ENCODE data around the gene MACIR. TPM values are rescaled to one million over a fixed set of nuclear protein-coding genes. Genes with fewer than 3 reads are reported as not detected.

MACIR gene
- total and polyA plus RNA-seq, 4 donors, result 3.2 to 6.2 (median 4.8) TPM

- WGBS, 2 donors, result 57 to 63% methylated on average over 1 of the region's 1 CpG
- ATAC-seq (ENCODE audit: low FRiP score) (no peak), DNase-seq (no peak)
- Histone ChIP-seq H3K36me3 (ENCODE audit: control insufficient read depth in 1 of 2, insufficient read depth in 2 of 2, low read length in 1 of 2) (no peaks in the 10 kb centered on the region), H3K9me3 (ENCODE audit: control insufficient read depth, low read length) (no peaks in the 10 kb centered on the region), H3K4me1 (ENCODE audit: control insufficient read depth in 1 of 2, insufficient read depth in 2 of 2, low read length in 2 of 2) (peaks cover 0 to 2% of the 10 kb centered on the region in 2 donors), H3K27me3 (ENCODE audit: control insufficient read depth in 1 of 2, insufficient read depth in 2 of 2, low read length in 1 of 2) (no peaks in the 10 kb centered on the region), H3K4me3 (ENCODE audit: low read length in 2 of 2) (no peak overlapping the region), H3K27ac (ENCODE audit: low read depth in 1 of 2, low read length in 2 of 2) (no peak overlapping the region)
- intact Hi-C loops (cut with DNase I), result no loop called here
Observed at GRCh38 chr5:103290846-103291245, 32.3 kb downstream of the MACIR start.

GRCh38 chr5:103291606-103292005 lies 33.0 kb downstream of the MACIR start:
- DNase-seq (no peak), ATAC-seq (ENCODE audit: low FRiP score) (no peak)
- WGBS, 2 donors, result 95% methylated on average over 4 of the region's 4 CpGs
- Histone ChIP-seq H3K27me3 (ENCODE audit: control insufficient read depth in 1 of 2, insufficient read depth in 2 of 2, low read length in 1 of 2) (no peaks in the 10 kb centered on the region), H3K4me3 (ENCODE audit: low read length in 2 of 2) (no peak overlapping the region), H3K9me3 (ENCODE audit: control insufficient read depth, low read length) (no peaks in the 10 kb centered on the region), H3K27ac (ENCODE audit: low read depth in 1 of 2, low read length in 2 of 2) (no peak overlapping the region), H3K36me3 (ENCODE audit: control insufficient read depth in 1 of 2, insufficient read depth in 2 of 2, low read length in 1 of 2) (no peaks in the 10 kb centered on the region), H3K4me1 (ENCODE audit: control insufficient read depth in 1 of 2, insufficient read depth in 2 of 2, low read length in 2 of 2) (no peaks in the 10 kb centered on the region)
- intact Hi-C loops (cut with DNase I), result no loop called here

GRCh38 chr5:103293099-103293498 lies 34.5 kb downstream of the MACIR start:
- H3K4me1 ChIP-seq (ENCODE audit: control insufficient read depth in 1 of 2, insufficient read depth in 2 of 2, low read length in 2 of 2), result no peaks in the 10 kb centered on the region
- no peak overlapping the region for H3K4me3 ChIP-seq (ENCODE audit: low read length in 2 of 2)
- intact Hi-C loops (cut with DNase I), result no loop called here
- ATAC-seq (ENCODE audit: low FRiP score) (no peak), DNase-seq (no peak)
- H3K27ac ChIP-seq (ENCODE audit: low read depth in 1 of 2, low read length in 2 of 2), result no peak overlapping the region
- WGBS, 2 donors, result 90 to 93% methylated on average over 1 of the region's 1 CpG
- H3K36me3 ChIP-seq (ENCODE audit: control insufficient read depth in 1 of 2, insufficient read depth in 2 of 2, low read length in 1 of 2), result no peaks in the 10 kb centered on the region
- H3K9me3 ChIP-seq (ENCODE audit: control insufficient read depth, low read length), result no peaks in the 10 kb centered on the region
- H3K27me3 ChIP-seq (ENCODE audit: control insufficient read depth in 1 of 2, insufficient read depth in 2 of 2, low read length in 1 of 2), result no peaks in the 10 kb centered on the region

GRCh38 chr5:103293719-103294118 lies 35.2 kb downstream of the MACIR start:
- 37 to 53% methylated on average over 3 of the region's 3 CpGs for WGBS, 2 donors
- no peak overlapping the region for H3K27ac ChIP-seq (ENCODE audit: low read depth in 1 of 2, low read length in 2 of 2)
- H3K9me3 ChIP-seq (ENCODE audit: control insufficient read depth, low read length), result no peaks in the 10 kb centered on the region
- ATAC-seq (ENCODE audit: low FRiP score) (no peak), DNase-seq (no peak)
- H3K36me3 ChIP-seq (ENCODE audit: control insufficient read depth in 1 of 2, insufficient read depth in 2 of 2, low read length in 1 of 2), result no peaks in the 10 kb centered on the region
- peaks cover 0 to under 1% of the 10 kb centered on the region in 2 donors for H3K4me1 ChIP-seq (ENCODE audit: control insufficient read depth in 1 of 2, insufficient read depth in 2 of 2, low read length in 2 of 2)
- no peak overlapping the region for H3K4me3 ChIP-seq (ENCODE audit: low read length in 2 of 2)
- H3K27me3 ChIP-seq (ENCODE audit: control insufficient read depth in 1 of 2, insufficient read depth in 2 of 2, low read length in 1 of 2), result no peaks in the 10 kb centered on the region
- intact Hi-C loops (cut with DNase I), result no loop called here

GRCh38 chr5:103294906-103295305 lies 36.3 kb downstream of the MACIR start:
- Histone ChIP-seq H3K27me3 (ENCODE audit: control insufficient read depth in 1 of 2, insufficient read depth in 2 of 2, low read length in 1 of 2) (no peaks in the 10 kb centered on the region), H3K9me3 (ENCODE audit: control insufficient read depth, low read length) (no peaks in the 10 kb centered on the region), H3K4me3 (ENCODE audit: low read length in 2 of 2) (no peak overlapping the region), H3K36me3 (ENCODE audit: control insufficient read depth in 1 of 2, insufficient read depth in 2 of 2, low read length in 1 of 2) (no peaks in the 10 kb centered on the region), H3K4me1 (ENCODE audit: control insufficient read depth in 1 of 2, insufficient read depth in 2 of 2, low read length in 2 of 2) (peaks cover 0 to 2% of the 10 kb centered on the region in 2 donors), H3K27ac (ENCODE audit: low read depth in 1 of 2, low read length in 2 of 2) (no peak overlapping the region)
- intact Hi-C loops (cut with DNase I), result no loop called here
- WGBS, 2 donors, result 76 to 79% methylated on average over 5 of the region's 5 CpGs
- no peak for ATAC-seq (ENCODE audit: low FRiP score)
- DNase-seq, result no peak

GRCh38 chr5:103295424-103295823 lies 36.9 kb downstream of the MACIR start:
- 96% methylated on average over 5 of the region's 5 CpGs for WGBS, 2 donors
- H3K27ac ChIP-seq (ENCODE audit: low read depth in 1 of 2, low read length in 2 of 2), result no peak overlapping the region
- no peak for ATAC-seq (ENCODE audit: low FRiP score)
- intact Hi-C loops (cut with DNase I), result no loop called here
- no peaks in the 10 kb centered on the region for H3K27me3 ChIP-seq (ENCODE audit: control insufficient read depth in 1 of 2, insufficient read depth in 2 of 2, low read length in 1 of 2)
- no peaks in the 10 kb centered on the region for H3K36me3 ChIP-seq (ENCODE audit: control insufficient read depth in 1 of 2, insufficient read depth in 2 of 2, low read length in 1 of 2)
- peaks cover 0 to 2% of the 10 kb centered on the region in 2 donors for H3K4me1 ChIP-seq (ENCODE audit: control insufficient read depth in 1 of 2, insufficient read depth in 2 of 2, low read length in 2 of 2)
- no peaks in the 10 kb centered on the region for H3K9me3 ChIP-seq (ENCODE audit: control insufficient read depth, low read length)
- no peak for DNase-seq
- H3K4me3 ChIP-seq (ENCODE audit: low read length in 2 of 2), result no peak overlapping the region

GRCh38 chr5:103295871-103296270 lies 37.3 kb downstream of the MACIR start:
- no peak overlapping the region for H3K4me3 ChIP-seq (ENCODE audit: low read length in 2 of 2)
- peaks cover 0 to 2% of the 10 kb centered on the region in 2 donors for H3K4me1 ChIP-seq (ENCODE audit: control insufficient read depth in 1 of 2, insufficient read depth in 2 of 2, low read length in 2 of 2)
- H3K9me3 ChIP-seq (ENCODE audit: control insufficient read depth, low read length), result no peaks in the 10 kb centered on the region
- no peak overlapping the region for H3K27ac ChIP-seq (ENCODE audit: low read depth in 1 of 2, low read length in 2 of 2)
- DNase-seq (no peak), ATAC-seq (ENCODE audit: low FRiP score) (no peak)
- no peaks in the 10 kb centered on the region for H3K36me3 ChIP-seq (ENCODE audit: control insufficient read depth in 1 of 2, insufficient read depth in 2 of 2, low read length in 1 of 2)
- intact Hi-C loops (cut with DNase I), result no loop called here
- H3K27me3 ChIP-seq (ENCODE audit: control insufficient read depth in 1 of 2, insufficient read depth in 2 of 2, low read length in 1 of 2), result no peaks in the 10 kb centered on the region
- WGBS, 2 donors, result 87% methylated on average over 3 of the region's 3 CpGs

- ATAC-seq (ENCODE audit: low FRiP score) (no peak), DNase-seq (no peak)
- no peaks in the 10 kb centered on the region for H3K27me3 ChIP-seq (ENCODE audit: control insufficient read depth in 1 of 2, insufficient read depth in 2 of 2, low read length in 1 of 2)
- WGBS, 2 donors, result 13 to 14% methylated on average over 1 of the region's 1 CpG
- intact Hi-C loops (cut with DNase I), result no loop called here
- H3K4me3 ChIP-seq (ENCODE audit: low read length in 2 of 2), result no peak overlapping the region
- H3K27ac ChIP-seq (ENCODE audit: low read depth in 1 of 2, low read length in 2 of 2), result no peak overlapping the region
- no peaks in the 10 kb centered on the region for H3K36me3 ChIP-seq (ENCODE audit: control insufficient read depth in 1 of 2, insufficient read depth in 2 of 2, low read length in 1 of 2)
- peaks cover 0 to 2% of the 10 kb centered on the region in 2 donors for H3K4me1 ChIP-seq (ENCODE audit: control insufficient read depth in 1 of 2, insufficient read depth in 2 of 2, low read length in 2 of 2)
- peaks cover 2% of the 10 kb centered on the region for H3K9me3 ChIP-seq (ENCODE audit: control insufficient read depth, low read length)
Observed at GRCh38 chr5:103298117-103298516, 39.6 kb downstream of the MACIR start.

- intact Hi-C loops (cut with DNase I), result no loop called here
- WGBS, 2 donors, result 71% methylated on average over 4 of the region's 4 CpGs
- H3K4me1 ChIP-seq (ENCODE audit: control insufficient read depth in 1 of 2, insufficient read depth in 2 of 2, low read length in 2 of 2), result peaks cover 0 to 2% of the 10 kb centered on the region in 2 donors
- no peaks in the 10 kb centered on the region for H3K27me3 ChIP-seq (ENCODE audit: control insufficient read depth in 1 of 2, insufficient read depth in 2 of 2, low read length in 1 of 2)
- no peak overlapping the region for H3K27ac ChIP-seq (ENCODE audit: low read depth in 1 of 2, low read length in 2 of 2)
- ATAC-seq (ENCODE audit: low FRiP score) (no peak), DNase-seq (no peak)
- peaks cover 2% of the 10 kb centered on the region for H3K9me3 ChIP-seq (ENCODE audit: control insufficient read depth, low read length)
- no peak overlapping the region for H3K4me3 ChIP-seq (ENCODE audit: low read length in 2 of 2)
- H3K36me3 ChIP-seq (ENCODE audit: control insufficient read depth in 1 of 2, insufficient read depth in 2 of 2, low read length in 1 of 2), result no peaks in the 10 kb centered on the region
Observed at GRCh38 chr5:103298607-103299188, 40.1 kb downstream of the MACIR start.
